ENCODE measurements around the gene MAP1LC3C. TPM values are rescaled to one million over a fixed set of nuclear protein-coding genes. Genes with fewer than 3 reads are reported as not detected.
"Not testable (repeated sequence)": the region's sequence is repeated elsewhere in the genome, so short reads cannot be mapped to it uniquely, and the experiment has no call there.

The MAP1LC3C gene
- polyA plus RNA-seq, 1 experiment = 0.23 TPM

DNA sequence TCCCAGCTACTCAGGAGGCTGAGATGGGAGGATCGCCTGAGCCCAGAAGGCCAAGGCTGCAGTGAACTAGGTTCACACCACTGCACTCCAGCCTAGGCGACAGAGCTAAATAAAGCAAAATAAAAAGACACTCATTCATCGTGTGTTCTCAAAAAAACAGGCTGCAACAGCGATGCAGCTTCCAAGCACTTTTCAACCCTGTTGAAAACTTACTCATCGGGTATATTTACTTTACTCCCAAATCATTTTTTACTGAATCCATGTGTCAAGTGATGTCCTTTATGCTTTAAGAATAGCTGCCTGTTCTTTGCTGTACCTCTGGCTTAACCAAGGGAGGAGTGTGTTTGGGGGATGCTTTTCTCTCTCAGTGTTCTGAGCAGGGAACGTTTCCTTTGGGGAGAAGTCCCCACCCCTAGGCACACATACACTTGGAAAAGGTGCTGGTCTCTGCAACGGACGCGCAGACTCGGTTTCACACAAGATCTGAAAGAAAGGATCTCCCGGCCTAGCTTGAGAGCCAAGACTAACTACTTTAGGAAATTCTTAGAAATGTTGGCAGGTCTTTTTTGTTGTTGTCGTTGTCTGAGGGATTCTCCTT, 1.4 kb downstream of the MAP1LC3C start:
- Histone ChIP-seq H3K36me3 (ENCODE audit: control insufficient read depth, insufficient read depth, low read length) (no peaks in the 10 kb centered on the region), H3K27me3 (ENCODE audit: control insufficient read depth, insufficient read depth, low read length) (no peaks in the 10 kb centered on the region), H3K4me3 (ENCODE audit: low read depth, low read length) (no peak overlapping the region)
- TF ChIP-seq, protein P1, sequence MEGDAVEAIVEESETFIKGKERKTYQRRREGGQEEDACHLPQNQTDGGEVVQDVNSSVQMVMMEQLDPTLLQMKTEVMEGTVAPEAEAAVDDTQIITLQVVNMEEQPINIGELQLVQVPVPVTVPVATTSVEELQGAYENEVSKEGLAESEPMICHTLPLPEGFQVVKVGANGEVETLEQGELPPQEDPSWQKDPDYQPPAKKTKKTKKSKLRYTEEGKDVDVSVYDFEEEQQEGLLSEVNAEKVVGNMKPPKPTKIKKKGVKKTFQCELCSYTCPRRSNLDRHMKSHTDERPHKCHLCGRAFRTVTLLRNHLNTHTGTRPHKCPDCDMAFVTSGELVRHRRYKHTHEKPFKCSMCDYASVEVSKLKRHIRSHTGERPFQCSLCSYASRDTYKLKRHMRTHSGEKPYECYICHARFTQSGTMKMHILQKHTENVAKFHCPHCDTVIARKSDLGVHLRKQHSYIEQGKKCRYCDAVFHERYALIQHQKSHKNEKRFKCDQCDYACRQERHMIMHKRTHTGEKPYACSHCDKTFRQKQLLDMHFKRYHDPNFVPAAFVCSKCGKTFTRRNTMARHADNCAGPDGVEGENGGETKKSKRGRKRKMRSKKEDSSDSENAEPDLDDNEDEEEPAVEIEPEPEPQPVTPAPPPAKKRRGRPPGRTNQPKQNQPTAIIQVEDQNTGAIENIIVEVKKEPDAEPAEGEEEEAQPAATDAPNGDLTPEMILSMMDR (IDR thresholded peaks at IDR 0.05; ENCODE audit: insufficient read depth, low read depth, low read length) = no peak
- CTCF ChIA-PET = interaction anchor here (0.8 to 4.5 kb wide), 11 partner anchors 8 to 461 kb away, joined by 3 to 61 read pairs (median 9); partner anchors contain the start of gene EXO1
- no peak for DNase-seq (ENCODE audit: low read depth)
- POLR2A ChIA-PET = no interaction called here

DNA sequence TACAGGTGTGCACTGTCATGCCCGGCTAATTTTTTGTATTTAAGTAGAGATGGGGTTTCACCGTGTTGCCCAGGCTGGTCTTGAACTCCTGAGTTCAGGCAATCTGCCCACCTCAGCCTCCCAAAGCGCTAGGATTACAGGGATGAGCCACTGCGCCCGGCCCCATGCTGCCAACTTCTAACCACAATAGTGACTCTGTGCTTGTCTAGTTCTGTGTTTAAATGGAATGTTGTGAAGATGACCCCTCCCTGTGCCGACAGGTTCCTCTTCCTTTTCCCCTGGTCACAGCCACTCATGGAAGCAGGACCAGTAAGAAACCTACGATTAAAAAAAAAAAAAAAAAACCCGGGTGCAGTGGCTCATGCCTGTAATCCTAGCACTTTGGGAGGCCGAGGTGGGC, 4.7 kb downstream of the MAP1LC3C start:
- TF ChIP-seq, protein P1 (IDR thresholded peaks at IDR 0.05; ENCODE audit: insufficient read depth, low read depth, low read length) = no peak
- Histone ChIP-seq H3K4me3 (ENCODE audit: low read depth, low read length) (no peak overlapping the region), H3K27me3 (ENCODE audit: control insufficient read depth, insufficient read depth, low read length) (no peaks in the 10 kb centered on the region), H3K36me3 (ENCODE audit: control insufficient read depth, insufficient read depth, low read length) (no peaks in the 10 kb centered on the region)
- POLR2A ChIA-PET = no interaction called here
- CTCF ChIA-PET = interaction anchor here (1.2 kb wide), 1 partner anchor 9 kb away, joined by 4 read pairs; no protein-coding TSS in a partner anchor
- DNase-seq (ENCODE audit: low read depth) = no peak

DNA sequence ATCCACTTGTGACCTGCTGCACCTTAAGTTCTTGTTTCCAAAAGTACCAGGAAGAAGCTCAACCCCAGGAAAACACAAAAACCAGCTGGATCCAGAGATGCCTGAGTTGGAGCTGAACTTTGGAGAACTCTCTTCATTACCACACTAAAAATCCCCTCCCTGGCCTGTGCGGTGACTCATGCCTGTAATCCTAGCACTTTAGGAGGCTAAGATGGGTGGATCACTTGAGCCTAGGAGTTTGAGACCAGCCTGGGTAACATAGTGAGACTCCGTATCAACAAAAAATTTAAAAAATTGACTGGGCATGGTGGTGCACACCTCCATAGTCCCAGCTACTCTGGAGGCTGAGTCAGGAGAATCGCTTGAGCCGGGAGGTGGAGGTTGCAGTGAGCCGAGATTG, 6.2 kb downstream of the MAP1LC3C start:
- H3K27me3 ChIP-seq (ENCODE audit: control insufficient read depth, insufficient read depth, low read length) = no peaks in the 10 kb centered on the region
- TF ChIP-seq, protein P1 (IDR thresholded peaks at IDR 0.05; ENCODE audit: insufficient read depth, low read depth, low read length) = no peak
- no peak for DNase-seq (ENCODE audit: low read depth)
- ChIA-PET POLR2A (interaction anchor here (0.5 kb wide), 1 partner anchor 19 kb away, joined by 8 read pairs; no protein-coding TSS in a partner anchor), CTCF (interaction anchor here (1.0 to 1.3 kb wide), 3 partner anchors 9 to 98 kb away, joined by 3 to 4 read pairs (median 3); no protein-coding TSS in a partner anchor)
- H3K4me3 ChIP-seq (ENCODE audit: low read depth, low read length) = no peak overlapping the region
- H3K36me3 ChIP-seq (ENCODE audit: control insufficient read depth, insufficient read depth, low read length) = no peaks in the 10 kb centered on the region

DNA sequence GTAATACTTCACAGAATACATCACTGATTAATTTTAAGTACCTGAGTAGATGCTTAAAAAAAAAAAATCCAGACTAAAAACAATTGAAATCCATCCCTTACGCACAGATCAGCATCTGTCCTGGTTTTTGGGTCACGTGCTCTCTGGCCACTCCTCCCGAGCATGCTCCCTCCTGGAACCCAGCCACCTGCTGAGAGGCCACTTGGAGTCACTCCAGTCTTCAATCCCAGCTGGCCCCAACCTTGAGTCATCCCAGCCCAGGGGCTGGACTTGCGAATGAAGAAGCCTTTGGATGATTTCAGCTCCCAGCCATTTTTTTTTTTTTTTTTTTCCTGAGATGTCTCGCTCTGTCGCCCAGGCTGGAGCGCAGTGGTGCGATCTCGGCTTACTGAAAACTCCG, 8.9 kb downstream of the MAP1LC3C start:
- CTCF ChIA-PET = interaction anchor here (0.6 to 2.2 kb wide), 4 partner anchors 7 to 784 kb away, joined by 4 to 15 read pairs (median 8); partner anchors contain the start of gene MAP1LC3C
- H3K4me3 ChIP-seq (ENCODE audit: low read depth, low read length) = no peak overlapping the region
- POLR2A ChIA-PET = interaction anchor here (0.6 kb wide), 2 partner anchors 19 to 129 kb away, joined by 3 to 4 read pairs; no protein-coding TSS in a partner anchor

DNA sequence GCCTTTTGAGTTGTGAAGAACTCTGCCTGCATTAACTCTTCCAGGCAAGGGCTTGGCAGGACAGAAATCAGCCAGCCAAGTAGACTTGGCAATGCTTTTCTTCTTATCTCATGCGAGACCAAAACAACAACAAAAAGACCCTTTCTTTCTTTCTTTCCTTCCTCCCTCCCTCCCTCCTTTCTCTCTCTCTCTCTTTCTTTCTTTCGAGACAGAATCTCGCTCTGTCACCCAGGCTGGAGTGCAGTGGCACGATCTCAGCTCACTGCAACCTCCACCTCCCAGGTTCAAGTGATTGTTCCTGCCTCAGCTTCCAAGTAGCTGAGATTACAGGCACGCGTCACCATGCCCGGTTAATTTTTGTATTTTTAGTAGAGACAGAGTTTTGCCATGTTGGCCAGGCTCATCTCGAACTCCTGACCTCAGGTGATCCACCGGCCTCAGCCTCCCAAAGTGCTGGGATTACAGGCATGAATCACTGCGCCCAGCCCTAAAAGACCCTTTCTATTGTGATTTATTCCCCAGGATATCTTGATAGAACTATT, 10.4 kb downstream of the MAP1LC3C start:
- DNase-seq (ENCODE audit: low read depth); H3K4me3 ChIP-seq (ENCODE audit: low read depth, low read length); H3K27me3 ChIP-seq (ENCODE audit: control insufficient read depth, insufficient read depth, low read length); POLR2A ChIA-PET; H3K36me3 ChIP-seq (ENCODE audit: control insufficient read depth, insufficient read depth, low read length): not testable (repeated sequence)
- CTCF ChIA-PET = interaction anchor here (0.6 to 5.3 kb wide), 4 partner anchors 10 to 377 kb away, joined by 4 to 45 read pairs (median 10); partner anchors contain the start of gene MAP1LC3C

More for the DNA sequence above, 8.9 kb downstream of the MAP1LC3C start:
- TF ChIP-seq, protein P1 (IDR thresholded peaks at IDR 0.05; ENCODE audit: insufficient read depth, low read depth, low read length) = no peak
- no peaks in the 10 kb centered on the region for H3K27me3 ChIP-seq (ENCODE audit: control insufficient read depth, insufficient read depth, low read length)
- peak; percentile 91 for DNase-seq (ENCODE audit: low read depth)
- H3K36me3 ChIP-seq (ENCODE audit: control insufficient read depth, insufficient read depth, low read length) = no peaks in the 10 kb centered on the region

All from BJ (cell line).